Colonic mucosa (tissue), 4 donors: Measurements from ENCODE around the gene SLC16A11. TPM values are rescaled to one million over a fixed set of nuclear protein-coding genes. Genes with fewer than 3 reads are reported as not detected.

Experiments
- DNase-seq: peaks from one replicate; pipeline ENCODE4 v3.0.0-alpha.2; 2020
- H3K27ac ChIP-seq: fragments of 200-600 bp; one replicate; pipeline ENCODE4 v1.8.0; 2021
- H3K27me3 ChIP-seq: fragments of 200-600 bp; one replicate; pipeline ENCODE4 v1.8.0; 2021
- H3K36me3 ChIP-seq: fragments of 200-600 bp; one replicate; pipeline ENCODE4 v1.8.0; 2021
- H3K4me1 ChIP-seq: fragments of 200-600 bp; one replicate; pipeline ENCODE4 v1.8.0; 2021; ENCODE audit warnings: mild to moderate bottlenecking
- H3K4me3 ChIP-seq: fragments of 200-600 bp; one replicate; pipeline ENCODE4 v1.8.0; 2021
- H3K9ac ChIP-seq, 2 donors: one replicate each; pipeline ENCODE4 v1.7.0; 2013; ENCODE audit warnings: control low read depth in 2 of 2, low read depth in 2 of 2, low read length in 2 of 2
- H3K9me3 ChIP-seq: fragments of 200-600 bp; one replicate; pipeline ENCODE4 v1.8.0; 2021
- CTCF ChIP-seq: fragments of 200-600 bp; IDR thresholded peaks from one replicate; pipeline ENCODE4 v1.8.0; 2022; ENCODE audit warnings: antibody characterized with exemption, mild to moderate bottlenecking
- intact Hi-C: fragments of 100-400 bp; cut with DNase I; formaldehyde crosslinking; loops from one replicate; pipeline ENCODE4 v1.14.1; 2022
- total RNA-seq, 2 donors: library from RNA; stranded (reverse); fragmentation: NEBNext Ultra II Directional in 1 of 2; extraction: Animal tissue kit (Norgen Biotek cat#: 25700) in 1 of 2; gene quantifications; one replicate each; pipeline ENCODE4 v1.2.1, GENCODE V29; 2021
- donor health status: healthy.
- donor health status: DM: no; HTN: no; CAD: no.
- donor health status: DM: no; HTN: no; CAD: no.

Gene SLC16A11
- total RNA-seq, 2 donors from 2014 or later, result 0.22 to 0.40 TPM

GRCh38 chr17:7042501-7043181 lies 1.3 kb downstream of the SLC16A11 start:
- peaks cover 18% of the 10 kb centered on the region for H3K4me1 ChIP-seq
- H3K4me3 ChIP-seq, result peak overlapping the region; percentile 40
- DNase-seq, result no peak
- TF ChIP-seq CTCF, result no peak
- no peaks in the 10 kb centered on the region for H3K36me3 ChIP-seq
- intact Hi-C loops, result no loop called here
- H3K27ac ChIP-seq, result no peak overlapping the region
- H3K9me3 ChIP-seq, result no peaks in the 10 kb centered on the region
- peaks cover 7% of the 10 kb centered on the region for H3K27me3 ChIP-seq
- H3K9ac ChIP-seq, result peak overlapping the region; percentile 50 to 61

- H3K27me3 ChIP-seq, result peaks cover 7% of the 10 kb centered on the region
- no peaks in the 10 kb centered on the region for H3K9me3 ChIP-seq
- H3K9ac ChIP-seq, result peak overlapping the region in 1 of 2 donors; percentile 50
- no peaks in the 10 kb centered on the region for H3K36me3 ChIP-seq
- no peak overlapping the region for H3K27ac ChIP-seq
- no peak for TF ChIP-seq CTCF
- peak overlapping the region; percentile 40 for H3K4me3 ChIP-seq
- peaks cover 18% of the 10 kb centered on the region for H3K4me1 ChIP-seq
- DNase-seq, result no peak
- intact Hi-C loops, result no loop called here
Measured at GRCh38 chr17:7041607-7042500, 2.0 kb downstream of the SLC16A11 start.

GRCh38 chr17:7039832-7040231 lies 4.1 kb downstream of the SLC16A11 start:
- intact Hi-C loops, result no loop called here
- H3K4me1 ChIP-seq, result peaks cover 24% of the 10 kb centered on the region
- H3K9ac ChIP-seq, result no peak overlapping the region
- H3K27me3 ChIP-seq, result peaks cover 7% of the 10 kb centered on the region
- no peak for DNase-seq
- no peak overlapping the region for H3K4me3 ChIP-seq
- TF ChIP-seq CTCF, result no peak
- H3K27ac ChIP-seq, result no peak overlapping the region
- H3K9me3 ChIP-seq, result no peaks in the 10 kb centered on the region
- no peaks in the 10 kb centered on the region for H3K36me3 ChIP-seq

- Histone ChIP-seq H3K36me3 (no peaks in the 10 kb centered on the region), H3K4me1 (peaks cover 17% of the 10 kb centered on the region), H3K9ac (no peak overlapping the region), H3K4me3 (no peak overlapping the region), H3K27ac (no peak overlapping the region), H3K9me3 (no peaks in the 10 kb centered on the region), H3K27me3 (peaks cover 7% of the 10 kb centered on the region)
- DNase-seq, result no peak
- no peak for TF ChIP-seq CTCF
- intact Hi-C loops, result no loop called here
Measured at GRCh38 chr17:7038025-7038862, 5.6 kb downstream of the SLC16A11 start.
